GM12878 (cell line): ENCODE measurements around the gene ZNF619. TPM values are rescaled to one million over a fixed set of nuclear protein-coding genes. Genes with fewer than 3 reads are reported as not detected.

Source experiments
- ASH2L ChIP-seq: fragments of 300-600, 200-600 bp; sonication (generic); IDR thresholded peaks from 2 replicates; pipeline ENCODE4 v1.6.1; 2017; ENCODE audit warnings: low read depth, mild to moderate bottlenecking, borderline replicate concordance
- CHD4 ChIP-seq: fragments of 200-600 bp; sonication (generic); IDR thresholded peaks from 2 replicates; pipeline ENCODE4 v1.6.1; 2016; ENCODE audit warnings: mild to moderate bottlenecking
- CREB1 ChIP-seq: IDR thresholded peaks from 2 replicates; pipeline ENCODE4 v1.6.1; 2012; ENCODE audit warnings: low read depth, mild to moderate bottlenecking, inconsistent platforms
- DPF2 ChIP-seq: fragments of 450-650 bp; IDR thresholded peaks from 2 replicates; pipeline ENCODE4 v1.6.1; 2017; ENCODE audit warnings: mild to moderate bottlenecking
- EGR1 ChIP-seq, 2 experiments: IDR thresholded peaks; 1 replicate in 1 of 2; 2 replicates in 1 of 2; pipeline ENCODE4 v1.6.1; 2011 to 2012; ENCODE audit warnings: low read depth in 2 of 2, low read length in 2 of 2, borderline replicate concordance in 1 of 2, mild to moderate bottlenecking in 1 of 2, moderate library complexity in 1 of 2
- GATAD2B ChIP-seq: fragments of 450-650 bp; conservative IDR thresholded peaks from 2 replicates; pipeline ENCODE4 v1.6.1; 2017; ENCODE audit warnings: low read depth, mild to moderate bottlenecking, moderate library complexity
- KLF5 ChIP-seq: fragments of 450-650 bp; IDR thresholded peaks from 2 replicates; pipeline ENCODE4 v1.6.1; 2014; ENCODE audit warnings: mild to moderate bottlenecking; ENCODE audit not compliant: partially characterized antibody
- LARP7 ChIP-seq: fragments of 450-650 bp; IDR thresholded peaks from 2 replicates; pipeline ENCODE4 v1.6.1; 2017; ENCODE audit warnings: mild to moderate bottlenecking
- MTA2 ChIP-seq: fragments of 450-650 bp; IDR thresholded peaks from 2 replicates; pipeline ENCODE4 v1.6.1; 2016; ENCODE audit warnings: low read depth, mild to moderate bottlenecking, moderate library complexity
- MXI1 ChIP-seq: fragments of 150-350 bp; IDR thresholded peaks from 2 replicates; pipeline ENCODE4 v1.6.1; 2011; ENCODE audit warnings: low read depth, mild to moderate bottlenecking, inconsistent platforms, low read length, improper control_type of control experiment
- NRF1 ChIP-seq: conservative IDR thresholded peaks from 2 replicates; pipeline ENCODE4 v1.6.1; 2011; ENCODE audit warnings: mild to moderate bottlenecking, low read depth, low read length, improper control_type of control experiment
- POLR2A ChIP-seq: IDR thresholded peaks from 2 replicates; pipeline ENCODE4 v1.6.1; 2011; ENCODE audit warnings: low read depth, mild to moderate bottlenecking, low read length
- POLR2AphosphoS5 ChIP-seq: IDR thresholded peaks from 2 replicates; pipeline ENCODE4 v1.6.1; 2011; ENCODE audit warnings: mild to moderate bottlenecking, low read length, inconsistent platforms
- RB1 ChIP-seq: fragments of 450-650 bp; formaldehyde crosslinking; IDR thresholded peaks from 2 replicates; pipeline ENCODE4 v1.6.1; 2017; ENCODE audit warnings: mild to moderate bottlenecking, borderline replicate concordance
- RCOR1 ChIP-seq: conservative IDR thresholded peaks from 2 replicates; pipeline ENCODE4 v1.6.1; 2012; ENCODE audit warnings: low read depth, low read length, improper control_type of control experiment
- SREBF2 ChIP-seq: IDR thresholded peaks from 2 replicates; pipeline ENCODE4 v1.6.1; 2012; ENCODE audit warnings: mild to moderate bottlenecking, low read length
- TARDBP ChIP-seq: IDR thresholded peaks from 2 replicates; pipeline ENCODE4 v1.6.1; 2016; ENCODE audit warnings: borderline replicate concordance
- TCF12 ChIP-seq: IDR thresholded peaks from 2 replicates; pipeline ENCODE4 v1.6.1; 2011; ENCODE audit warnings: low read depth, mild to moderate bottlenecking, low read length
- ZNF384 ChIP-seq: IDR thresholded peaks from 2 replicates; pipeline ENCODE4 v1.6.1; 2012; ENCODE audit warnings: low read depth, mild to moderate bottlenecking, low read length, improper control_type of control experiment, borderline replicate concordance
- ZNF687 ChIP-seq: fragments of 450-650 bp; IDR thresholded peaks from 2 replicates; pipeline ENCODE4 v1.6.1; 2017; ENCODE audit warnings: mild to moderate bottlenecking, moderate library complexity
- polyA plus RNA-seq, 11 experiments: library from polyadenylated mRNA; depleted of rRNA in 4 of 11; unstranded in 6 of 11; stranded (reverse) in 5 of 11; fragments of >200 nt; fragmentation: Nextera tagmentation in 4 of 11; fragmentation: Illumina TruSeq in 1 of 11; extraction: Ambion mirVana in 4 of 11; extraction: Trizol in 1 of 11; gene quantifications; 1 replicate in 1 of 11; 2 replicates in 10 of 11; pipeline versions ENCODE4 v1.2.1 to v1.2.3, GENCODE V29; 2011 to 2016; ENCODE audit warnings: inconsistent platforms in 2 of 11, missing spikeins in 2 of 11, low read depth in 1 of 11
- total RNA-seq, 4 experiments: library from RNA; depleted of rRNA in 3 of 4; stranded (reverse); fragments of >200 nt in 3 of 4; fragmentation: Illumina TruSeq in 1 of 4; extraction: Trizol in 1 of 4; gene quantifications; 2 replicates each; pipeline versions ENCODE4 v1.2.1 to v1.2.3, GENCODE V29; 2013 to 2021
- TF ChIP-seq, protein P1 (sequence below): fragments of 450-650 bp; IDR thresholded peaks from 2 replicates; pipeline ENCODE4 v1.6.1; 2016; ENCODE audit warnings: mild to moderate bottlenecking, moderate library complexity, borderline replicate concordance
- TF ChIP-seq, protein P2 (sequence below): fragments of 450-650 bp; IDR thresholded peaks from 2 replicates; pipeline ENCODE4 v1.6.1; 2017; ENCODE audit warnings: low read depth, mild to moderate bottlenecking, moderate library complexity

Gene ZNF619
- total and polyA plus RNA-seq, 10 of the 15 experiments (the other 5 are each of a cell fraction or from before 2014, with no cell fraction given), result 0.42 to 7.5 (median 3.7) TPM

- TF ChIP-seq TCF12 (0 out of 2 replicates have a peak, but pooled peaks have one; percentile 3), LARP7 (peak; percentile 56), DPF2 (0 out of 2 replicates have a peak, but pooled peaks have one; percentile 23), SREBF2 (no peak), RCOR1 (0 out of 2 replicates have a peak, but pooled peaks have one; percentile 25), CHD4 (no peak), ZNF687 (no peak), NRF1 (no peak), KLF5 (peak; percentile 23), RB1 (peak; percentile 54; the same call in 1 of the 2 replicates), MTA2 (no peak), CREB1 (no peak; the same call in 1 of the 2 replicates), EGR1 (IDR thresholded peaks at IDR 0.05; ENCODE audit: borderline replicate concordance in 1 of 2, low read depth in 2 of 2, low read length in 2 of 2) (no peak), POLR2A (peak; percentile 98), ASH2L (0 out of 2 replicates have a peak, but pooled peaks have one; percentile 36), MXI1 (peak; percentile 87), TARDBP (no peak), POLR2AphosphoS5 (peak; percentile 93), GATAD2B (peak; percentile 69), ZNF384 (no peak)
- TF ChIP-seq, protein P1, sequence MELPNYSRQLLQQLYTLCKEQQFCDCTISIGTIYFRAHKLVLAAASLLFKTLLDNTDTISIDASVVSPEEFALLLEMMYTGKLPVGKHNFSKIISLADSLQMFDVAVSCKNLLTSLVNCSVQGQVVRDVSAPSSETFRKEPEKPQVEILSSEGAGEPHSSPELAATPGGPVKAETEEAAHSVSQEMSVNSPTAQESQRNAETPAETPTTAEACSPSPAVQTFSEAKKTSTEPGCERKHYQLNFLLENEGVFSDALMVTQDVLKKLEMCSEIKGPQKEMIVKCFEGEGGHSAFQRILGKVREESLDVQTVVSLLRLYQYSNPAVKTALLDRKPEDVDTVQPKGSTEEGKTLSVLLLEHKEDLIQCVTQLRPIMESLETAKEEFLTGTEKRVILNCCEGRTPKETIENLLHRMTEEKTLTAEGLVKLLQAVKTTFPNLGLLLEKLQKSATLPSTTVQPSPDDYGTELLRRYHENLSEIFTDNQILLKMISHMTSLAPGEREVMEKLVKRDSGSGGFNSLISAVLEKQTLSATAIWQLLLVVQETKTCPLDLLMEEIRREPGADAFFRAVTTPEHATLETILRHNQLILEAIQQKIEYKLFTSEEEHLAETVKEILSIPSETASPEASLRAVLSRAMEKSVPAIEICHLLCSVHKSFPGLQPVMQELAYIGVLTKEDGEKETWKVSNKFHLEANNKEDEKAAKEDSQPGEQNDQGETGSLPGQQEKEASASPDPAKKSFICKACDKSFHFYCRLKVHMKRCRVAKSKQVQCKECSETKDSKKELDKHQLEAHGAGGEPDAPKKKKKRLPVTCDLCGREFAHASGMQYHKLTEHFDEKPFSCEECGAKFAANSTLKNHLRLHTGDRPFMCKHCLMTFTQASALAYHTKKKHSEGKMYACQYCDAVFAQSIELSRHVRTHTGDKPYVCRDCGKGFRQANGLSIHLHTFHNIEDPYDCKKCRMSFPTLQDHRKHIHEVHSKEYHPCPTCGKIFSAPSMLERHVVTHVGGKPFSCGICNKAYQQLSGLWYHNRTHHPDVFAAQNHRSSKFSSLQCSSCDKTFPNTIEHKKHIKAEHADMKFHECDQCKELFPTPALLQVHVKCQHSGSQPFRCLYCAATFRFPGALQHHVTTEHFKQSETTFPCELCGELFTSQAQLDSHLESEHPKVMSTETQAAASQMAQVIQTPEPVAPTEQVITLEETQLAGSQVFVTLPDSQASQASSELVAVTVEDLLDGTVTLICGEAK, result peak; percentile 70
- TF ChIP-seq, protein P2, sequence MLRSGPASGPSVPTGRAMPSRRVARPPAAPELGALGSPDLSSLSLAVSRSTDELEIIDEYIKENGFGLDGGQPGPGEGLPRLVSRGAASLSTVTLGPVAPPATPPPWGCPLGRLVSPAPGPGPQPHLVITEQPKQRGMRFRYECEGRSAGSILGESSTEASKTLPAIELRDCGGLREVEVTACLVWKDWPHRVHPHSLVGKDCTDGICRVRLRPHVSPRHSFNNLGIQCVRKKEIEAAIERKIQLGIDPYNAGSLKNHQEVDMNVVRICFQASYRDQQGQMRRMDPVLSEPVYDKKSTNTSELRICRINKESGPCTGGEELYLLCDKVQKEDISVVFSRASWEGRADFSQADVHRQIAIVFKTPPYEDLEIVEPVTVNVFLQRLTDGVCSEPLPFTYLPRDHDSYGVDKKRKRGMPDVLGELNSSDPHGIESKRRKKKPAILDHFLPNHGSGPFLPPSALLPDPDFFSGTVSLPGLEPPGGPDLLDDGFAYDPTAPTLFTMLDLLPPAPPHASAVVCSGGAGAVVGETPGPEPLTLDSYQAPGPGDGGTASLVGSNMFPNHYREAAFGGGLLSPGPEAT, result peak; percentile 55
Measured at GRCh38 chr3:40524568-40525285, 47.8 kb downstream of the ZNF619 start, which contains the start of gene ZNF621 (continued).
